K562 (cell line): ENCODE data around the gene SCG3. TPM values are rescaled to one million over a fixed set of nuclear protein-coding genes. Genes with fewer than 3 reads are reported as not detected.
A peak's percentile ranks its signal among the peaks of the same experiment; 100 is the strongest.

ENCODE experiments used
- ATF7 ChIP-seq: fragments of 450-650 bp; IDR thresholded peaks from 2 replicates; pipeline ENCODE4 v1.7.1; 2014; ENCODE audit warnings: mild to moderate bottlenecking, moderate library complexity
- CBX5 ChIP-seq: IDR thresholded peaks from 2 replicates; pipeline ENCODE4 v1.6.1; 2014; ENCODE audit warnings: low read depth, borderline replicate concordance
- CTBP1 ChIP-seq: fragments of 450-650 bp; IDR thresholded peaks from 2 replicates; pipeline ENCODE4 v1.6.1; 2016; ENCODE audit warnings: borderline replicate concordance
- DACH1 ChIP-seq: fragments of 450-650 bp; IDR thresholded peaks from 2 replicates; pipeline ENCODE4 v1.6.1; 2018; ENCODE audit not compliant: partially characterized antibody
- FOXA3 ChIP-seq, 2 experiments: fragments of 450-650 bp in 1 of 2; sonication (generic) in 1 of 2; formaldehyde crosslinking; IDR thresholded peaks in 1 of 2; conservative IDR thresholded peaks in 1 of 2; 2 replicates each; pipeline versions ENCODE4 v1.4.0 to v1.8.0; 2020 to 2022; ENCODE audit warnings: mild to moderate bottlenecking in 2 of 2, missing genetic modification reagents in 1 of 2
- HDGF ChIP-seq: fragments of 450-650 bp; IDR thresholded peaks from 2 replicates; pipeline ENCODE4 v1.6.1; 2016
- HLTF ChIP-seq: fragments of 450-650 bp; IDR thresholded peaks from 2 replicates; pipeline ENCODE4 v1.6.1; 2016
- L3MBTL2 ChIP-seq: fragments of 450-650 bp; IDR thresholded peaks from 2 replicates; pipeline ENCODE4 v1.6.1; 2016; ENCODE audit warnings: mild to moderate bottlenecking, moderate library complexity
- NFE2 ChIP-seq: IDR thresholded peaks from 2 replicates; pipeline ENCODE4 v1.6.1; 2014; ENCODE audit warnings: antibody characterized with exemption, low read depth
- NR2C1 ChIP-seq, 2 experiments: fragments of 450-650 bp; IDR thresholded peaks; 2 replicates each; pipeline ENCODE4 v1.6.1; 2017; ENCODE audit warnings: mild to moderate bottlenecking in 2 of 2, antibody characterized with exemption in 1 of 2, inconsistent platforms in 1 of 2, missing compliant biosample characterization in 1 of 2, missing genetic modification characterization in 1 of 2
- NR2C2 ChIP-seq, 2 experiments: fragments of 200-800 bp in 1 of 2; sonication (Bioruptor generic) in 1 of 2; sonication (generic) in 1 of 2; formaldehyde crosslinking in 1 of 2; IDR thresholded peaks; 2 replicates each; pipeline versions ENCODE4 v1.6.1 to v1.8.0; 2016 to 2022; ENCODE audit warnings: mild to moderate bottlenecking in 1 of 2, missing compliant biosample characterization in 1 of 2, missing genetic modification characterization in 1 of 2, missing genetic modification reagents in 1 of 2
- SP1 ChIP-seq: sonication (generic); formaldehyde crosslinking; IDR thresholded peaks from 2 replicates; pipeline ENCODE4 v1.8.1; 2022; ENCODE audit warnings: mild to moderate bottlenecking, missing genetic modification reagents
- TEAD4 ChIP-seq, 2 experiments: sonication (generic) in 1 of 2; formaldehyde crosslinking in 1 of 2; IDR thresholded peaks; 2 replicates each; pipeline versions ENCODE4 v1.6.1 to v1.8.0; 2012 to 2022; ENCODE audit warnings: borderline replicate concordance in 1 of 2, inconsistent platforms in 1 of 2, low read length in 1 of 2, mild to moderate bottlenecking in 1 of 2, missing genetic modification reagents in 1 of 2
- ZNF444 ChIP-seq: fragments of 250-450 bp; sonication (Bioruptor Pico); IDR thresholded peaks from 2 replicates; pipeline ENCODE4 v1.4.0; 2020; ENCODE audit warnings: mild to moderate bottlenecking, moderate library complexity
- polyA plus RNA-seq, 8 experiments: library from polyadenylated mRNA; depleted of rRNA in 4 of 8; stranded (reverse) in 5 of 8; unstranded in 3 of 8; fragments of >200 nt; fragmentation: Nextera tagmentation in 2 of 8; fragmentation: Illumina TruSeq in 1 of 8; extraction: Ambion mirVana in 2 of 8; extraction: Trizol in 1 of 8; gene quantifications; 2 replicates each; pipeline versions ENCODE4 v1.2.1 to v1.2.3, GENCODE V29; 2011 to 2014; ENCODE audit warnings: inconsistent platforms in 1 of 8, missing spikeins in 1 of 8
- total RNA-seq, 7 experiments: library from RNA; depleted of rRNA in 6 of 7; stranded (reverse); fragments of >200 nt in 6 of 7; fragmentation: Illumina TruSeq in 2 of 7; extraction: Trizol in 2 of 7; gene quantifications; 2 replicates each; pipeline versions ENCODE4 v1.2.1 to v1.2.3, GENCODE V29; 2011 to 2021; ENCODE audit warnings: low replicate concordance in 1 of 7
- TF ChIP-seq, protein P1 (sequence below): sonication (generic); formaldehyde crosslinking; IDR thresholded peaks from 2 replicates; pipeline ENCODE4 v1.8.0; 2022; ENCODE audit warnings: missing genetic modification reagents, mild to moderate bottlenecking, moderate library complexity, borderline replicate concordance
- TF ChIP-seq, protein P2 (sequence below): fragments of 450-650 bp; conservative IDR thresholded peaks from 2 replicates; pipeline ENCODE4 v1.6.1; 2016; ENCODE audit warnings: missing genetic modification characterization, low read depth, mild to moderate bottlenecking, control low read depth, missing compliant biosample characterization
- TF ChIP-seq, protein P3 (sequence below): fragments of 450-650 bp; formaldehyde crosslinking; conservative IDR thresholded peaks from 2 replicates; pipeline ENCODE4 v1.4.0; 2022; ENCODE audit warnings: mild to moderate bottlenecking, missing genetic modification characterization
- TF ChIP-seq, protein P4 (sequence below): fragments of 200-800 bp; sonication (Bioruptor generic); IDR thresholded peaks from 2 replicates; pipeline ENCODE4 v1.6.1; 2017; ENCODE audit warnings: missing genetic modification characterization, missing compliant biosample characterization
- TF ChIP-seq, protein P5 (sequence below): fragments of 250-450 bp; sonication (Bioruptor Pico); IDR thresholded peaks from 2 replicates; pipeline ENCODE4 v1.8.0; 2022; ENCODE audit warnings: inconsistent platforms, mild to moderate bottlenecking, moderate library complexity, borderline replicate concordance

SCG3 gene
- total and polyA plus RNA-seq, 9 of the 15 experiments (the other 6 are each of a cell fraction or from before 2014, with no cell fraction given): 13.0 to 43.8 (median 21.0) TPM

DNA sequence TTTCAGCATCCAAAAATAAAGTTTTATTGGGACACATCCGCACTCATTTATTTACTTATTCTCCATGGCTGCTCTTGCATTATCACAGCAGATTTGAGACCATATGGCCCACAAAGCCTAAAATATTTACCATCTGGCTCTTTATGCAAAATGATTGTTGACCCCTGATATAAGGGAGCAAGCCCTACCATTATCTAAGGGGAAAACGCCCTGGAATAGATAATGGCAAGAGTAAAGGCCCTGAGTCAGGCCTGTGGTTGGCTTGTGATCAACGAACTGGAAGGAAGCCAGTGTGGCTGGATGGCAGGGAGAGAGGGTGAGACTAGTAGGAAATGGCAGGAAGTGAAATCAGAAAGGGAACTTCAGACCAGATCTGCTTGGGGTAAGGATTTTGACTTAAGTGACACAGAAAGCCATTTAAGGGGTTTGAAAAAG lies 34.2 kb upstream of the SCG3 start (continued):
- TF ChIP-seq, protein P1, sequence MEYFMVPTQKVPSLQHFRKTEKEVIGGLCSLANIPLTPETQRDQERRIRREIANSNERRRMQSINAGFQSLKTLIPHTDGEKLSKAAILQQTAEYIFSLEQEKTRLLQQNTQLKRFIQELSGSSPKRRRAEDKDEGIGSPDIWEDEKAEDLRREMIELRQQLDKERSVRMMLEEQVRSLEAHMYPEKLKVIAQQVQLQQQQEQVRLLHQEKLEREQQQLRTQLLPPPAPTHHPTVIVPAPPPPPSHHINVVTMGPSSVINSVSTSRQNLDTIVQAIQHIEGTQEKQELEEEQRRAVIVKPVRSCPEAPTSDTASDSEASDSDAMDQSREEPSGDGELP (CRISPR knock-in tag): 0 out of 2 replicates have a peak, but pooled peaks have one; percentile 16
- no peak for TF ChIP-seq NR2C2 (CRISPR knock-in tag; IDR thresholded peaks at IDR 0.05)
- TF ChIP-seq NR2C2 (tag; IDR thresholded peaks at IDR 0.05): peak; percentile 94
- 0 out of 2 replicates have a peak, but pooled peaks have one; percentile 10 for TF ChIP-seq L3MBTL2
- TF ChIP-seq, protein P2, sequence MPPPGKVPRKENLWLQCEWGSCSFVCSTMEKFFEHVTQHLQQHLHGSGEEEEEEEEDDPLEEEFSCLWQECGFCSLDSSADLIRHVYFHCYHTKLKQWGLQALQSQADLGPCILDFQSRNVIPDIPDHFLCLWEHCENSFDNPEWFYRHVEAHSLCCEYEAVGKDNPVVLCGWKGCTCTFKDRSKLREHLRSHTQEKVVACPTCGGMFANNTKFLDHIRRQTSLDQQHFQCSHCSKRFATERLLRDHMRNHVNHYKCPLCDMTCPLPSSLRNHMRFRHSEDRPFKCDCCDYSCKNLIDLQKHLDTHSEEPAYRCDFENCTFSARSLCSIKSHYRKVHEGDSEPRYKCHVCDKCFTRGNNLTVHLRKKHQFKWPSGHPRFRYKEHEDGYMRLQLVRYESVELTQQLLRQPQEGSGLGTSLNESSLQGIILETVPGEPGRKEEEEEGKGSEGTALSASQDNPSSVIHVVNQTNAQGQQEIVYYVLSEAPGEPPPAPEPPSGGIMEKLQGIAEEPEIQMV: 0 out of 2 replicates have a peak, but pooled peaks have one; percentile 41
- no peak for TF ChIP-seq HDGF
- TF ChIP-seq HLTF: peak; percentile 40; the same call in 1 of the 2 replicates
- peak; percentile 37; the same call in 1 of the 2 replicates for TF ChIP-seq CBX5
- TF ChIP-seq, protein P3, sequence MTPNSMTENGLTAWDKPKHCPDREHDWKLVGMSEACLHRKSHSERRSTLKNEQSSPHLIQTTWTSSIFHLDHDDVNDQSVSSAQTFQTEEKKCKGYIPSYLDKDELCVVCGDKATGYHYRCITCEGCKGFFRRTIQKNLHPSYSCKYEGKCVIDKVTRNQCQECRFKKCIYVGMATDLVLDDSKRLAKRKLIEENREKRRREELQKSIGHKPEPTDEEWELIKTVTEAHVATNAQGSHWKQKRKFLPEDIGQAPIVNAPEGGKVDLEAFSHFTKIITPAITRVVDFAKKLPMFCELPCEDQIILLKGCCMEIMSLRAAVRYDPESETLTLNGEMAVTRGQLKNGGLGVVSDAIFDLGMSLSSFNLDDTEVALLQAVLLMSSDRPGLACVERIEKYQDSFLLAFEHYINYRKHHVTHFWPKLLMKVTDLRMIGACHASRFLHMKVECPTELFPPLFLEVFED (CRISPR knock-in tag): 0 out of 2 replicates have a peak, but pooled peaks have one; percentile 55
- TF ChIP-seq, protein P4, sequence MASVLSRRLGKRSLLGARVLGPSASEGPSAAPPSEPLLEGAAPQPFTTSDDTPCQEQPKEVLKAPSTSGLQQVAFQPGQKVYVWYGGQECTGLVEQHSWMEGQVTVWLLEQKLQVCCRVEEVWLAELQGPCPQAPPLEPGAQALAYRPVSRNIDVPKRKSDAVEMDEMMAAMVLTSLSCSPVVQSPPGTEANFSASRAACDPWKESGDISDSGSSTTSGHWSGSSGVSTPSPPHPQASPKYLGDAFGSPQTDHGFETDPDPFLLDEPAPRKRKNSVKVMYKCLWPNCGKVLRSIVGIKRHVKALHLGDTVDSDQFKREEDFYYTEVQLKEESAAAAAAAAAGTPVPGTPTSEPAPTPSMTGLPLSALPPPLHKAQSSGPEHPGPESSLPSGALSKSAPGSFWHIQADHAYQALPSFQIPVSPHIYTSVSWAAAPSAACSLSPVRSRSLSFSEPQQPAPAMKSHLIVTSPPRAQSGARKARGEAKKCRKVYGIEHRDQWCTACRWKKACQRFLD: peak; percentile 92; the same call in 1 of the 2 replicates
- TF ChIP-seq FOXA3 (CRISPR knock-in tag; conservative IDR thresholded peaks at IDR 0.05 in 1 of 2, IDR thresholded peaks at IDR 0.05 in 1 of 2): peak in 1 of 2 experiments; percentile 75; a peak in 2 of 4 replicates
- TF ChIP-seq ATF7: peak; percentile 68
- TF ChIP-seq SP1 (CRISPR knock-in tag): peak; percentile 53; the same call in 1 of the 2 replicates
- peak; percentile 87 for TF ChIP-seq NR2C1 (IDR thresholded peaks at IDR 0.05)
- TF ChIP-seq NR2C1 (tag; IDR thresholded peaks at IDR 0.05): peak; percentile 91
- peak; percentile 93 for TF ChIP-seq NFE2
- TF ChIP-seq CTBP1: peak; percentile 86
- TF ChIP-seq DACH1: peak; percentile 74
- 0 out of 2 replicates have a peak, but pooled peaks have one; percentile 54 for TF ChIP-seq ZNF444 (CRISPR knock-in tag)
- TF ChIP-seq, protein P5, sequence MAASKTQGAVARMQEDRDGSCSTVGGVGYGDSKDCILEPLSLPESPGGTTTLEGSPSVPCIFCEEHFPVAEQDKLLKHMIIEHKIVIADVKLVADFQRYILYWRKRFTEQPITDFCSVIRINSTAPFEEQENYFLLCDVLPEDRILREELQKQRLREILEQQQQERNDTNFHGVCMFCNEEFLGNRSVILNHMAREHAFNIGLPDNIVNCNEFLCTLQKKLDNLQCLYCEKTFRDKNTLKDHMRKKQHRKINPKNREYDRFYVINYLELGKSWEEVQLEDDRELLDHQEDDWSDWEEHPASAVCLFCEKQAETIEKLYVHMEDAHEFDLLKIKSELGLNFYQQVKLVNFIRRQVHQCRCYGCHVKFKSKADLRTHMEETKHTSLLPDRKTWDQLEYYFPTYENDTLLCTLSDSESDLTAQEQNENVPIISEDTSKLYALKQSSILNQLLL (CRISPR knock-in tag): no peak
- TF ChIP-seq TEAD4 (IDR thresholded peaks at IDR 0.05; ENCODE audit: low read length): peak; percentile 99
- no peak for TF ChIP-seq TEAD4 (CRISPR knock-in tag; IDR thresholded peaks at IDR 0.05; ENCODE audit: borderline replicate concordance)
